ENCODE data around the gene KMT5B.

Gene KMT5B

GRCh38 chr11:68117853-68118470 lies 95.1 kb downstream of the KMT5B start:
- no peak for DNase-seq (ENCODE audit: low read depth)

- DNase-seq (ENCODE audit: low read depth): no peak
Measured at GRCh38 chr11:68116974-68117373, 96.1 kb downstream of the KMT5B start.

- DNase-seq (ENCODE audit: low read depth): no peak
Measured at GRCh38 chr11:68116126-68116525, 97.0 kb downstream of the KMT5B start.

GRCh38 chr11:68115285-68115684 lies 97.8 kb downstream of the KMT5B start:
- DNase-seq (ENCODE audit: low read depth): no peak

GRCh38 chr11:68113986-68114385 lies 99.1 kb downstream of the KMT5B start:
- DNase-seq (ENCODE audit: low read depth): no peak

- DNase-seq (ENCODE audit: low read depth): no peak
Measured at GRCh38 chr11:68107689-68108088, 105.4 kb downstream of the KMT5B start.

- DNase-seq (ENCODE audit: low read depth): no peak
Measured at GRCh38 chr11:68106165-68106940, 106.7 kb downstream of the KMT5B start.

Measured in activated T-helper 1 cell treated with Interleukin-2 at 50 U/mL for 16 hours (primary cell).